H1 (cell line): Measurements from ENCODE around the gene CRHR1. TPM values are rescaled to one million over a fixed set of nuclear protein-coding genes. Genes with fewer than 3 reads are reported as not detected.
A peak's percentile ranks its signal among the peaks of the same experiment; 100 is the strongest.

Experiments used
- CTCF ChIA-PET: fragments of 300-600 bp; sonication (Branson Sonifier 250); formaldehyde crosslinking; loops from one replicate; lab custom pipeline; 2021; ENCODE audit not compliant: partially characterized antibody; lab: Charles Lee
- POLR2A ChIA-PET: fragments of 300-600 bp; sonication (Branson Sonifier 250); formaldehyde crosslinking; loops from one replicate; lab custom pipeline; 2021; ENCODE audit warnings: inconsistent platforms; ENCODE audit not compliant: partially characterized antibody; lab: Charles Lee
- DNase-seq, 2 experiments: peaks; one replicate each; pipeline versions ENCODE4 v3.0.0 to v3.0.0-alpha.2; 2010 to 2022; ENCODE audit warnings: low spot score in 2 of 2, low read depth in 1 of 2, mixed read lengths in 1 of 2
- FAIRE-seq: peaks from 2 replicates; lab custom pipeline; 2011; peaks lifted over from hg19 to GRCh38; lab: Jason Lieb, UNC
- H2AFZ ChIP-seq: 2 replicates; pipeline ENCODE4 v1.8.1; 2012; ENCODE audit warnings: low read length, inconsistent platforms
- H2AK5ac ChIP-seq: 2 replicates; pipeline ENCODE4 v1.6.1; 2013; ENCODE audit warnings: low read depth, low read length
- H2BK120ac ChIP-seq: replicated peaks from 2 replicates; pipeline ENCODE3; 2013; ENCODE audit warnings: low read depth, low read length, inconsistent platforms
- H2BK12ac ChIP-seq: 2 replicates; pipeline ENCODE4 v1.6.1; 2013; ENCODE audit warnings: low read depth, low read length
- H2BK15ac ChIP-seq: 2 replicates; pipeline ENCODE4 v1.6.1; 2013; ENCODE audit warnings: low read length
- H2BK20ac ChIP-seq: 2 replicates; pipeline ENCODE4 v1.6.1; 2013; ENCODE audit warnings: low read length
- H2BK5ac ChIP-seq: 2 replicates; pipeline ENCODE4 v1.6.1; 2013; ENCODE audit warnings: low read depth, low read length
- H3K14ac ChIP-seq: 2 replicates; pipeline ENCODE4 v1.6.1; 2013; ENCODE audit warnings: inconsistent platforms; ENCODE audit not compliant: insufficient read length
- H3K18ac ChIP-seq: 2 replicates; pipeline ENCODE4 v1.6.1; 2013; ENCODE audit warnings: low read length; ENCODE audit errors: extremely low read depth
- H3K23ac ChIP-seq: 2 replicates; pipeline ENCODE4 v1.6.1; 2013; ENCODE audit warnings: inconsistent platforms; ENCODE audit not compliant: insufficient read length
- H3K23me2 ChIP-seq: 2 replicates; pipeline ENCODE4 v1.6.1; 2013; ENCODE audit warnings: low read depth, low read length
- H3K27ac ChIP-seq: 2 replicates; pipeline ENCODE4 v1.6.1; 2011; ENCODE audit warnings: low read depth, low read length, inconsistent platforms
- H3K27me3 ChIP-seq, 4 experiments: replicated peaks in 1 of 4; 1 replicate in 1 of 4; 2 replicates in 3 of 4; pipeline versions ENCODE4 v1.6.1 to v1.8.1; 2011 to 2013; ENCODE audit warnings: low read length in 3 of 4, mild to moderate bottlenecking in 3 of 4, inconsistent platforms in 2 of 4, mixed read lengths in 2 of 4, moderate library complexity in 1 of 4; ENCODE audit not compliant: control insufficient read depth in 3 of 4, insufficient read depth in 3 of 4; ENCODE audit errors: extremely low read depth in 1 of 4
- H3K36me3 ChIP-seq, 4 experiments: 2 replicates each; pipeline versions ENCODE4 v1.6.1 to v1.8.1; 2011 to 2013; ENCODE audit warnings: mild to moderate bottlenecking in 4 of 4, low read length in 3 of 4, moderate library complexity in 2 of 4, control low read depth in 1 of 4, inconsistent platforms in 1 of 4; ENCODE audit not compliant: insufficient read depth in 4 of 4, control insufficient read depth in 2 of 4
- H3K4ac ChIP-seq: replicated peaks from 2 replicates; pipeline ENCODE3; 2013; ENCODE audit warnings: low read length, low read depth, mixed read lengths, inconsistent platforms; ENCODE audit not compliant: insufficient read length
- H3K4me1 ChIP-seq, 4 experiments: replicated peaks in 1 of 4; 1 replicate in 1 of 4; 2 replicates in 3 of 4; pipeline versions ENCODE4 v1.6.1 to v1.8.1; 2011 to 2013; ENCODE audit warnings: low read length in 3 of 4, inconsistent platforms in 2 of 4, mixed read lengths in 1 of 4; ENCODE audit not compliant: insufficient read depth in 4 of 4, control insufficient read depth in 3 of 4
- H3K4me2 ChIP-seq, 2 experiments: 2 replicates each; pipeline versions ENCODE4 v1.6.1 to v1.8.1; 2011 to 2013; ENCODE audit warnings: low read depth in 2 of 2, low read length in 2 of 2, control low read depth in 1 of 2, inconsistent platforms in 1 of 2, mild to moderate bottlenecking in 1 of 2; ENCODE audit not compliant: insufficient read depth in 1 of 2
- H3K4me3 ChIP-seq, 4 experiments: fragments of 200-600, 300-600 bp in 1 of 4; sonication (generic), shearing (Covaris generic), sonication (Bioruptor Twin) in 1 of 4; 2 replicates each; pipeline versions ENCODE4 v1.5.1 to v1.8.1; 2011 to 2016; ENCODE audit warnings: low read length in 4 of 4, low read depth in 3 of 4, control low read depth in 2 of 4, inconsistent platforms in 2 of 4, mild to moderate bottlenecking in 2 of 4, mixed read lengths in 1 of 4, moderate library complexity in 1 of 4; ENCODE audit not compliant: insufficient read depth in 2 of 4; ENCODE audit errors: extremely low read depth in 1 of 4
- H3K56ac ChIP-seq: replicated peaks from 2 replicates; pipeline ENCODE3; 2013; ENCODE audit warnings: low read depth, mild to moderate bottlenecking, mixed read lengths, low read length, inconsistent platforms; ENCODE audit not compliant: insufficient read length
- H3K79me1 ChIP-seq: 2 replicates; pipeline ENCODE4 v1.6.1; 2013; ENCODE audit warnings: low read depth, low read length, control low read depth
- H3K79me2 ChIP-seq, 2 experiments: 2 replicates each; pipeline versions ENCODE4 v1.6.1 to v1.8.1; 2012 to 2013; ENCODE audit warnings: low read length in 2 of 2, mild to moderate bottlenecking in 2 of 2, inconsistent platforms in 1 of 2; ENCODE audit not compliant: insufficient read depth in 2 of 2, control insufficient read depth in 1 of 2
- H3K9ac ChIP-seq, 4 experiments: replicated peaks in 1 of 4; 1 replicate in 1 of 4; 2 replicates in 3 of 4; pipeline versions ENCODE4 v1.6.1 to v1.8.1; 2011 to 2013; ENCODE audit warnings: low read depth in 3 of 4, low read length in 3 of 4, control low read depth in 2 of 4, mild to moderate bottlenecking in 2 of 4, moderate library complexity in 2 of 4, inconsistent platforms in 1 of 4; ENCODE audit errors: extremely low read depth in 1 of 4
- H3K9me3 ChIP-seq, 2 experiments: 2 replicates each; pipeline versions ENCODE4 v1.6.1 to v1.8.1; 2012 to 2013; ENCODE audit warnings: mild to moderate bottlenecking in 2 of 2, moderate library complexity in 2 of 2, control low read depth in 1 of 2, inconsistent platforms in 1 of 2, low read depth in 1 of 2, low read length in 1 of 2, mixed read lengths in 1 of 2; ENCODE audit not compliant: insufficient read depth in 2 of 2
- H4K20me1 ChIP-seq, 2 experiments: replicated peaks in 1 of 2; 2 replicates each; pipeline versions ENCODE3 to v1.8.1; 2011 to 2013; ENCODE audit warnings: inconsistent platforms in 2 of 2, low read length in 2 of 2, mild to moderate bottlenecking in 1 of 2; ENCODE audit not compliant: insufficient read depth in 2 of 2, control insufficient read depth in 1 of 2
- H4K5ac ChIP-seq: 2 replicates; pipeline ENCODE4 v1.6.1; 2013; ENCODE audit warnings: low read length, low read depth, mixed read lengths, inconsistent platforms; ENCODE audit not compliant: insufficient read length
- H4K8ac ChIP-seq: 2 replicates; pipeline ENCODE4 v1.8.0; 2013; ENCODE audit warnings: mild to moderate bottlenecking, moderate library complexity, low read length, inconsistent platforms; ENCODE audit not compliant: insufficient read depth; ENCODE audit errors: extremely low read depth
- H4K91ac ChIP-seq: replicated peaks from 2 replicates; pipeline ENCODE3; 2013; ENCODE audit warnings: low read length, mixed read lengths, inconsistent platforms; ENCODE audit not compliant: insufficient read length
- CHD1 ChIP-seq: IDR thresholded peaks from 2 replicates; pipeline ENCODE4 v1.6.1; 2012; ENCODE audit warnings: low read depth, low read length, improper control_type of control experiment
- GTF2F1 ChIP-seq: IDR thresholded peaks from 2 replicates; pipeline ENCODE4 v1.6.1; 2012; ENCODE audit warnings: low read depth, low read length, improper control_type of control experiment, borderline replicate concordance
- whole genome bisulfite sequencing, 2 experiments: shearing (Covaris generic) in 1 of 2; methylation state at CpG; one replicate each; pipeline versions ENCODE4 v1.1.6 to v1.1.7; 2013 to 2015; ENCODE audit warnings: low lambda C conversion rate in 2 of 2, mixed read lengths in 2 of 2, inconsistent platforms in 1 of 2, low coverage in 1 of 2, missing lambda C conversion rate in 1 of 2; ENCODE audit not compliant: insufficient replicate concordance in 2 of 2, insufficient coverage in 1 of 2, insufficient read length in 1 of 2; ENCODE audit errors: extremely low coverage in 1 of 2, missing lambda C conversion rate in 1 of 2; 5-methylcytosine and 5-hydroxymethylcytosine counted together
- polyA plus RNA-seq, 7 experiments: library from polyadenylated mRNA; depleted of rRNA in 3 of 7; stranded (reverse) in 5 of 7; unstranded in 2 of 7; fragments of >200 nt in 5 of 7; fragments of 200-250 nt in 2 of 7; gene quantifications; 1 replicate in 5 of 7; 2 replicates in 1 of 7; 4 replicates in 1 of 7; pipeline versions ENCODE4 v1.2.1 to v1.2.3, GENCODE V29; 2011 to 2013; ENCODE audit warnings: missing spikeins in 2 of 7, mixed read lengths in 2 of 7
- total RNA-seq: library from RNA; stranded (reverse); fragmentation: NEBNext Ultra II Directional; extraction: Animal tissue kit (Norgen Biotek cat#: 25700); gene quantifications from 2 replicates; pipeline ENCODE4 v1.2.1, GENCODE V29; 2021

CRHR1 gene
- total and polyA plus RNA-seq, 2 of the 8 experiments (the other 6 are each of a cell fraction or from before 2014, with no cell fraction given), result 0.56 to 1.7 TPM

DNA sequence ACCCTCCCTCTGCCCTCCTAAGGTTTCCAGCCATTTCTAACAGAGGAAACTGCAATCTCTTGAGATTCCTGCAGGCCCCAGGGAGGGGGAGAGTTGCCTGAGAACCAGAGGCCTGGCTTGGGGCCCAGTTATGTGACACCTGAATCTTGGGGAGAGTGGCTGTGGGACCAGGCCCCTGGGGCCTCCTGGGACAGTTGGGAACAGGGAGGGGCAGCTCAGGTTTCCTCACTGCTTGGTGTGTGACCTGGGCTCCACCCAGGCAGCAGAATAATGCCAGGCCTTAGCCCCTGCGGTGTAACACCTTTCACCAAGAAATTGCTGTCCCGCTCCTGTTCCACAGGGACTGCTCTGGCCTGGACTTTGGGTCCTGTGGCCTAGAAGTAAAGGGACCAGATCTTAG, 44.3 kb upstream of the CRHR1 start:
- no peaks in the 10 kb centered on the region for H3K23me2 ChIP-seq
- H3K23ac ChIP-seq, result no peak overlapping the region
- H2BK15ac ChIP-seq, result no peak overlapping the region
- no peak overlapping the region for H2BK120ac ChIP-seq
- H3K18ac ChIP-seq, result no peak overlapping the region
- H3K4me1 ChIP-seq, result no peaks in the 10 kb centered on the region; a peak in 1 of 7 replicates
- H2BK12ac ChIP-seq, result no peak overlapping the region
- H3K4me3 ChIP-seq, result no peak overlapping the region
- no peaks in the 10 kb centered on the region for H3K9me3 ChIP-seq
- H2BK5ac ChIP-seq, result no peak overlapping the region
- no peak overlapping the region for H3K27ac ChIP-seq
- no peak overlapping the region for H3K4ac ChIP-seq
- H2AK5ac ChIP-seq, result no peak overlapping the region
- no peak overlapping the region for H2BK20ac ChIP-seq
- no peak overlapping the region for H2AFZ ChIP-seq
- no peak overlapping the region for H3K14ac ChIP-seq
- H3K9ac ChIP-seq, result no peak overlapping the region
- peaks cover 12 to 36% (median 31%) of the 10 kb centered on the region in 4 experiments for H3K27me3 ChIP-seq
- H4K91ac ChIP-seq, result no peak overlapping the region
- no peaks in the 10 kb centered on the region for H3K79me1 ChIP-seq
- ChIA-PET POLR2A (no interaction called here), CTCF (interaction anchor here (0.6 to 1.8 kb wide), 5 partner anchors 12 to 148 kb away, joined by 3 to 4 read pairs (median 3); partner anchors contain the start of gene CRHR1)
- FAIRE-seq, result no peak
- no peaks in the 10 kb centered on the region for H3K79me2 ChIP-seq
- no peak for DNase-seq
- no peak overlapping the region for H3K4me2 ChIP-seq
- WGBS, 2 experiments, result 100% methylated on average over 2 of the region's 2 CpGs; no CpG with 5 or more reads in 1 of the 2 experiments
- no peaks in the 10 kb centered on the region for H3K36me3 ChIP-seq
- H3K56ac ChIP-seq, result no peak overlapping the region
- H4K8ac ChIP-seq, result peak overlapping the region; percentile 36; the same call in 1 of the 2 replicates
- no peaks in the 10 kb centered on the region for H4K20me1 ChIP-seq
- H4K5ac ChIP-seq, result no peak overlapping the region
- TF ChIP-seq GTF2F1 (no peak), CHD1 (no peak)
